Measurements from ENCODE around the gene GGACT.

The GGACT gene

DNA sequence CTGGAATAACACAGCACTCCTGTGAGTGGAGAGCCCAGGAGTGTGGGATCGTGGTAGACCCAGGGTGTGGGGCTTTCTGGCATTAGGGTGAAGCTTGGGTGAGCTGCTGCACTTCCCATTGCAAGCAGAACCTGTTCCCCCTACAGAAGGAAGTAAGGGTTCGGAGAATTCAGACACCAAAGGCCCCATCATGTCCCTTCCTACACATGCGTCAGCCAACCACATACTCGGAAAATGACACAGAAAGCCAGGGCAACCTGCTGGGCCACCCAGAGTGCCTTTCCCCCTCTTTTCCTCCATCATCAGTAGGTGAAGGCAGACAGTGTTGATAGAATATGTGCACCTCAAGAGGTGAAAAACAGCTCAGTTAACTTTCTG is 42.9 kb downstream of the GGACT start:
- FAIRE-seq = no peak

DNA sequence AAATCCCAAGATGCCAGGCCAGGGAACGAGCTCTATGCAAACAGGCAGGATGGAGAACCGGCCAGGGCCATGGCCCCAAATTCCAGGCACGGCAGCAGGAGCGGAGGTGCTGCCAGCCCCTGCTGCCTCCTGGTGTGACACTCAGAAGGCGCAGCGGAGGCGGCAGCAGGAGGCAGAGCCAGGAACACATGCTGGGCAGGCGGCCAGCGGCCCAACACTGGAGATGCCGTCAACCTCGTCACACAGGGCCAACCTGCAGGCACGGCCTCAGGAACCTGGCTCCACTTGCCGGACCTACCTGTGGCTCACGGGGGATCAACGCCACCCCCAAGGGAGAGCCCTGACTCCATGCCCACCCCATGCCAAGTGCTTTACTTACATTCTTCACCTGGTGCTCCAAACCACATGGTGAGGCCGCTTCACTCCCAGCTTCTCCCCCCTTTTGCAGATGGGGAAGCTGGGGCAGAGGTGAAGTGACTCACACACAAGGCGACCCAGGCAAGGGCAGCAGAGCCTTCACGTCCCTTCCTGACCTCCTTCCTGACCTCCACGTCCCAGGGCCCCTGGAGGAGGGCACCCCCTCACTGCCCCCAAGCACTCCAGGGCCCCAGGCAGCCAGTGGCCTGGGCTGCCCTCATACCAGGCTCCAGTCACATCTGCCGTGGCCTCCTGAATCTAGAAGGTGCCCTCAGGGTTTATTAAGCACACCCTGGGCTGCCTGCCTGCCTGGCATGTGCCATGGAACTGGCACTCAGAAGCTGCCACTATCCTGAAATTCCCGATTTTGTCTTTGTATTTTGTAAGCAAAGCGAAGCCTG is 43.5 kb downstream of the GGACT start:
- FAIRE-seq = no peak

DNA sequence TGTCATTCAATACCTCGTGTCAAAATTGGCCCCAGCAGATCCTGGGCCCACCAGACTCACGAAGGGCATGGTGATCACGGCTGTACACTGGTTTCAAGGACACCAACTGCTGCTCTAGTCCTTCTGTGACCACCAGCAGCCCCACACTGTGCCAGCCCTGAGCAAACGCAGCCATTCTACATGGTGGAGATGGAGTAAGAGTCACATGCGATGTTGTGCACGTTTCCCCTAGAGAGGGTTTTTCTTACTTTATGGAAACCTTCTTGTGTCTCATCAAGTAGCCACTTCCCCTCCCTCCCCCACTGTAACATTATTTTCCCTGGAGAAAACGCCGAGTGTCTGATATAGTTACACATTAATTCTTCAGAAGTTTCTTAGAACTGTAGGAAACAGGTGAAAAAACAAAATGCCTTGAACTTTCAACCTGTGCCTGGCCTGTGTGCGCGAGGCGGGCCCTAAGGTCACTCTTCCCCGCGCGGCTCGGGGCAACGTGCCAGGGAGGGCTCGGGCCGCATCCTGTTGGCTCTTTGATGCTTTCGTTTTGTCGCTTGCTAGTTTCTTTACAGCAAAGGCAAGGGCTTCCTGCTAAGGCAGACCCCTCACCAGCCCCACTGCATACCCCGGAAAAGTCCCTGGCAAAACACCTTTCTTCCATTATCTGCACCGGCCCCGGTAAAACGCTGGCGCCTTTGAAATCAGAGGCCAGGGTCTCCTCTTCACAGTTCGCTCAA is 44.6 kb downstream of the GGACT start:
- FAIRE-seq = no peak

DNA sequence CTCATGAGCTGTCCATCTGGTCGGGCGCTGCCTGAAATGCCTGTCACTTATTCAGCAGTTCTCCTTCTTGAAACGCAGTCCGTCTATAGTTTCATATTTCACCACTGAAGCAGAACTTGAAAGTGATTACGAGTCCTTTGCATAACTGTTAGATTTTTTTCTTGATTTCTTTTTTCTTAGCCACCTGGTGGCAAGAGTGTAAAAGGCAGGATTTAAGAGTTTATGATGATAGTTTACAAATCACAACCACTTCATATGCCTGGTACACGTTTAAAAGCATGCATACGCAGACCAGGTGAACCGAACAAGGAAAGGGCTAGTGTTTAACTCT is 45.8 kb downstream of the GGACT start:
- FAIRE-seq = peak; percentile 93

DNA sequence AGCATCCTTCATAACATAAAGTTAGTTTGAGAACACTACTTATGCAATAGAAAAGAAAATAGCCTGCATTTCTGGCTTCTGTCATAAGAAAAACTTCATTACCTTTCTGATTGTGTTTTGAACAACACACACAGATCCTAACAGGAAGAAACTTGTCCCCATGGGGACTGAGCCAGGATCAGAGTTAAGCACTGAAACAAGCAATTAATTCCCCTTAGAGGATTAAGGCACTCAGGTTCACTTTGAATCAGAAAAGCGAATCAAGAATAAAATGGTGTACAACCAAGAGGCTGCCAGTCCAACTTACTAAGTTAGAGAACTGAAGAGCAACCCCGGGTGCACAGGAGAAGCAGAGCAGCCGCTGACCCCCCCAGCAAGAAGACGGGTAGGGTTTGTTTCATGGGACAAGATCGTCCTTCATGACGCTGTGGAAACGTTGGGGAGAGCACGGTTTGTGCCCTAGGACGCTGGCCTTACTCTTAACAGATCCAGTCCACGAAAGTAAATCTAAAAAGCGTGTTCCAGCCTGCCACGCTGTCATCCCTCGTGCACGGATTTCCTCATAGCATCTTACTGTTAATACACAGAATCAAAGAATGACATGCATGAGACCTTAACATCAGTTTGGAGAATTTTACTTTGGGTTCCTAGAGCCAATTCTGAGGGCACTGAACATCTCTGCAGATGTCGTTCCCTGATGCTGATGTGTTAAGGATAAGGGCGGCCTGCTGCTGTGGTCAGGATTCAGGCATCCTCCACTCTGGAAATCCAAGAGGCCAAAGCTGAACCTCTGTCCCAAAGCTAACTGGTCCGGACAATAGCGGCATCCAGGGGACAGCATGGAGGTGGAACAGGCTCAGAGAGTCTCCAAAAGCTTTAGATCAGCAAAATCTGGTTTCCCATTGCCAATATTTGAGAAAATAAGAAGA is 46.4 kb downstream of the GGACT start:
- FAIRE-seq = no peak

DNA sequence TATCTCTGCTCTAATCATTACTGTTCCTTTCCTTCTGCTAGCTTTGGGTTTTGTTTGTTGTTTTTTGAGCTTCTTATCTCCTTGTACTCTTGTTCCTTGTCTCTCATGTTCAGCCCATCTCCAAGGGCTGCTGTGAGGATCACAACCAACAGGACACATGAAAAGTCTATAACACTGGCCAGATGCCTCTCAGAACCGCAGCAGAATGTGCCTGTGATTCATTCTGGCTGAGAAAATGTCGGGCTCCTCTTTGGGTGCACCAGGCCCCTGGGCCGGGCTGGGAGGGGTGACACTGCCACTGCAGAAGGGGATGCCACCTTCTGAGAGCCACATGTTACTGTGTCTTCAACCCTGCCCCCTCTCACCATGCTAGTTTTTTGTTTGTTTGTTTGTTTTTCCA is 48.0 kb downstream of the GGACT start:
- FAIRE-seq = no peak

DNA sequence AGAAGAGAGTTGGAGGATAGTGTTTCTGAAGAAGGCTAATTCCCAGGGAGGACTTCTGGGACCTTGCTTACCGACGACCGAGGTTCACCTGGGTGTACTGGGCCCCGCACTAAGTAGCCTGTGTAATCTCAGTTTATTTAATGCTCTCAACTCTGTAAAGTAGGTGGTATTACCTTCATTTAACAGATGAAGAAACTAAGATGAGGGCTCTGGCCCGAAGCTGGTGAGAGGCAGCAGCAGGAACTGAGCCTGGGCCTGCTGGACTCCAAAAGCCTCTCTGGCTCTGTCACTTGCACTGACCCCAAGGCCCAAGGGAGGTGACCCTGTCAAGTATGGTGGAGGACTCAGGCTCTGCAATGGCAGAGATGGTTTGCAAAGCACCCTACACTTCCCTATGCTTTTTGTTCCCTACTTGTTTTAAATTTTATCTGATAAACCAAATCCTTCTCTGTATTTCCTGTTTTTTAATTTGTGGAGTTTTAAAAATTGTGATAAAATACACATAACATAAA is 50.6 kb downstream of the GGACT start:
- FAIRE-seq = no peak

DNA sequence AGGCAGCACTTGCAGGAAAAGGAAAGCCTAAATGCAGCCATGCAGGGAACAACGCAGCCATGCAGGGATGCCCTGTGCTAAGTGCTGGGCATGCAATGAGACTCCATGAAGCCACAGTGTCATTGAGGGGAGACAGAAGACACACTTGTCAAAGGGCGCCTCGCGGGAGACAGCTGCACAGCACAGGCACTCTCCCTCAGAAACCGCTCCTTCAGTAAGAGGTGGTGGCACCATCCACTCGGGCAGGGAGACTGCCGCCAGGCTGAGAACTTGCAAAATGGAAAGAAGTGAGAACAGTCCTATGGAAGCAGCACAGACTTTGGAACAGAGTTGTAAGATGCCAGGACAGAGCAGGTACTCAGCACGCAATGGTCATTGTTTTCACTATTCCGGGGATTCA is 51.1 kb downstream of the GGACT start:
- FAIRE-seq = no peak

DNA sequence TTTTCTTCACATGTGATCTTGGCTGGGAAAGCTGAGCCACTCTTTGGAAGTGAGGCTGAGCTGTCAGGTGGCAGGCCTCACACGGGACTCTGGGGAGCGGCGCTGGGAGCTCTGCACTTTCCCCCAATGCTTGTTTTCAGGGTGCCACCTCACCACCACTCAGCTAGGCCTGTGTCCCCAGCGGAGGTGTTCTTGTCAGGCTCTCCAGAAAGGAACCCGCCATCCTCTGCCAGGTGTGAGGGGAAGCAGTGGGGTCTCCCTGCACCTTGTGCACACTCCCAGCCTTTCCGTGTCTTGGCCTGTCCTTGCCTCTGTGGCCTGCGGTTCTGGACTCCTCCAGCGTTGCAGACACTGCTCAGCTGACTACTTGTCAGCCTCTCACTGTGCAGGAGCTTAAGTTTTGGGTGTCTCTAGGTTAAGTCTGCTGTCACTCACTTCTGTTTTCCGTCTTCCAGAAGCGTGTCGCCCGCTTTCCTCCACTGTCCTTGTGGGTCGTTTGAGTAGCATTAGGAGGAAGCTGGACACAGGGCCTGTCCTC is 51.9 kb downstream of the GGACT start:
- FAIRE-seq = no peak

DNA sequence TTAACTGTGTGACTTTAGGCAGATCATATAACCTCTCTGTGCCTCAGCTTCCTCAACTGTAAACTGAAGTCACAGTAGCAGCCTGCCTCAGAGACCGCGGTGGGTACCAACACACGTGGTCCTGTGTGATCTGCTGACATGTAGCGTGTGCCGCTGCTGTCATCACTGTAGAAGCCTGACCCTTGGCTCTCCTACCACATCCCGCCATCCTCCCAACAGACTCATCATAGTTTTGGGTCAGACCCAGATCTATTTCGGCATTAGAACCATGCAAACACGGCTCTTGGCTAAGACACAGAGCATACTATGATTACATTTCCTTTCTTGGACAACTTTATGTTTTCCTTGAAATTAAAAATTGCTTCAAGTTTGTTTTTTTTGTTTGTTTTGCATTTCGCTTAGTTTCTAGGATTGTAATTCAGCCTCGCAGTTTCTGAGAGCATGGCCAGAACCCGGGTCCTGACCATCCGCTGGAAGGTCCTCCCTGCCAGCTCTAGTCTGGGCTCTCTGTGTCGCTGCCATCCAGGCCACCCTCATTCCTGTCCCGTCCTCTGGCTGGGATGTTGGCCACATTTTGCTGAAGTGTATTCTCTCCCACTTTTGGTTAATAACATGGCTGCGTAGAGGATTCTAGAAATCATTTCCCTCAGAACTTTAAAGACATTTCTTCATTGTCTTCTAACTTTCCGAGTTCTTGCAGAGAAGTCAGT is 53.0 kb downstream of the GGACT start:
- no peak for FAIRE-seq

DNA sequence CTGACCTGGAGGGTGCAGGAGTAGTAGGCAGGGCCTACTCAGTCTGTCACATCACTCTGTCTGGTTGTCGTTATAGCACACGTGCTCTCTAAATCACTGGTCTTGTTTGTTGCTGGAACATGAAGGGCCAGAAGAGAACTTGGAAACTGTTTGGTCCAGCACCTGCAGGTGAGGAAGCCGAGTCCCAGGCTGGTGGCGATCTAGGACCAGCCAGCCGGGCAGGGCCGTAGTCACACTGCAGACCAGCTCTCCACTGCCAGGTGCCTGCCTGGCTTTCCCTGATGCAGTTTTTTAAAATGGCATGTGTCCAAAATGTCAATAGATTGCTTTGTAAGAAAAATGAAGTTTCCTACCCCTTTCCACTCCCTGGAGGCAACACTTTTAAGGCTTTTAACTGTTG is 53.7 kb downstream of the GGACT start:
- no peak for FAIRE-seq

DNA sequence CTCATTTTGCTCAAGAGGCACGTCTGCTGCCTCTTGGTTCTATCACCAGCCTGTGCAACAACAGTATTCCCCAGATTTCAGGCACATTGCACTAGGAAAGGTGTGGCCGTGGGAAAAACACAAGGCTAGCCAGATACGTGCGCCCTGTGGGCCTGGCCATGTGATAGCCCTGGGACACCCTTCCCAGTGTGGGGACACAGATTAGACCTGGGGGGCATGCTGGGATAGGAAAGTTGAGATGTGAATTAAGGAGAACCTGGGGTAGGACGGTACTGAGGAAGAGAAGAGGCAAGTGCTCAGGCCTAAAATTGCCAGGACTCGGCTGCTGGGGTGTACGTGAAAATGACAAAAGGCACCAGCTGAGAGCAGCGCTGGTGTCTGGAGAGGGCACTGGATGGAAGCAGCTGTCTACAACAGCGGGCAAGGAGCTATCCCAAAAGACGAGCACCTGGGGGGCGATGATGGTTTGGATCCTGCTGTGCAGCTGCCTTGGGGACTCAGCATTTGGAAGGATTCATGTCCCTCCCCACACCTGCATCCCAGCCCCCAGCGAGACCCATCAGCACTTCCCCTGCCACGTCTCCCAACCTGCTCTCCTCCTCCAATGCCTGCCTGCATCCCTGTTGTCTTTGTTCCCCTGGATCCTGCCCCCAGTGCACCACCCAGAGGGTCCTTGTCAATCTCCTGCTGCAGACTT is 54.3 kb downstream of the GGACT start:
- FAIRE-seq = no peak

DNA sequence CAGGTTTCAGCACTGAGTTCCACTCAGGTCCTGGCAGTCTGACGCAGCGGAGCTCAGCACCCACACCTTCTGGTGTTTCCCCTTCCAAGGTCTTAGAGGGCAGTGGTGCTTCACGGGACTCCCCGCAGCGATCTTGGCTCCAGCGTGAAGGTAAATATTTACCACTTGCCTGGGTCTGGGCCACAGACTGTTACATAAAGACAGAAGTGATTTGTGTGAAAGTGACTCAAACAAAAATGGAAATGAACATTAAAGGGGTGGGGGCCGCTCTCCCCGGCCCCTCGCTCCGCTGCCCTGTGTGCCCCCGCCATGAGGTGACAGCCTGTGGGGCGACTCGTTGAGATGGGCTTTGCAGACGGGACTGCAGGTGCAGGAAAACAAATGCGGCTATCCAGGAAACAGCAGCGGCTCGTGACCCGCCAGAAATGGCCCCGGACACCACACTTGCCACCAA is 55.0 kb downstream of the GGACT start:
- FAIRE-seq = no peak

DNA sequence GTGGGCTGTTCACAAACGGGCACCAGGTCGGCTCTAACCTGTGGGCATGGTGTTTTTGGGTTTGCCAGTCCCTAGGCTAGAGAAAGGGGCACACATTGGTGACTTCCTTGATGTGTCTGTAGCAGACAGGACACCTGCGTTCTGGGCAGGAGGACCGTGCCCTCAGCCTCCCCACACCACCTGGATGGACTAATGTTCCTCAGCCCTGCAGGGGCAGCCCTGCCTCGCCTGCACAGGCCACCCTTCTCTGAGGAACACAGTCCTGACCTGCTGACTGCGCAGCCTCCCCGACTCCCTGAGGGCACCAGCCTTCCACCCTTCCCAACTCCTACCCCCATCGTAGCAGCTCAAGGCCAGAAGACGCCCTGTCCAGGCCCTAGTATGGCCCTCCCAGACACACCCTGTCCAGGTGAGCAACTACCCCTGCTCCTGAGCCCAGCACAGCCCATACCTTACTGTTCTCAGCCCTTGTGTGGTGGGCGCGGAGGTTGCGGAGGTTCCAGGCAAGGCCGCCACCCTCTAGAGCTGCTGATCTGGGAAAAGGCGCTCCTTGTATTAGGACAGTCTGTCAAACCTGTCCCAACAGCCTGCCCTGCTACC is 55.7 kb downstream of the GGACT start:
- FAIRE-seq = no peak

DNA sequence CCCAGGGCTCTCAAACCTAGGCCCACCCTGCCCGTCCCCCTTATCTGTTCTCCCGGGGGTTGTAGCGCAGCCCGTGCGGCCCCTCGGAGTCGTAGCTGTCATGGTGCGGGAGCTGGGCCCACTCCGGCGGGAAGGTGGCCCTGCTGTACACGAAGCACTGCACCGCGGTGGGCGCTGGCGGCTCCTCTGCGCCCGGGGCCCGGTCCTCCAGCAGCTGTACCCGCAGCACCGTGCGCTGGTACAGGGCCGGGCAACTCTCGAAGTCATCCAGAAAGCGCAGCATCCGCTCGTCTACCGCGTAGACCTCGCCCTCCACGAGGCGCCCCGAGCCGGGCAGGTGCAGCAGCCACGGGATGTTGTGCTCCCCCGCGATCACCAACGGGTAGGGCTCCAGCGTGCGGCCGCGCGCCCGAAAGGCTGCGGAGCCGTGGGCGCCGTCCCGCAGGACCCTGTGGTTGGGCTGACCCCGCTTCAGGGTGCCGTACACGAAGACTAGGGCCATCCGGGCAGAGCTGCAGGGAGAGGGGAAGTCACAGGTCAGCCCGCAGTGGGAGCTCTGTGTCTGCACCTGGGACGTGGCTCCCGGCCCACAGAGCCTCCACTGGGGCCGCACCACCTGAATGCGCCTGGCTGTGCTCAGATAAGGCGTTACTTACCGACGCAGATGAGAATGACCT is 56.4 kb downstream of the GGACT start:
- no peak for FAIRE-seq

DNA sequence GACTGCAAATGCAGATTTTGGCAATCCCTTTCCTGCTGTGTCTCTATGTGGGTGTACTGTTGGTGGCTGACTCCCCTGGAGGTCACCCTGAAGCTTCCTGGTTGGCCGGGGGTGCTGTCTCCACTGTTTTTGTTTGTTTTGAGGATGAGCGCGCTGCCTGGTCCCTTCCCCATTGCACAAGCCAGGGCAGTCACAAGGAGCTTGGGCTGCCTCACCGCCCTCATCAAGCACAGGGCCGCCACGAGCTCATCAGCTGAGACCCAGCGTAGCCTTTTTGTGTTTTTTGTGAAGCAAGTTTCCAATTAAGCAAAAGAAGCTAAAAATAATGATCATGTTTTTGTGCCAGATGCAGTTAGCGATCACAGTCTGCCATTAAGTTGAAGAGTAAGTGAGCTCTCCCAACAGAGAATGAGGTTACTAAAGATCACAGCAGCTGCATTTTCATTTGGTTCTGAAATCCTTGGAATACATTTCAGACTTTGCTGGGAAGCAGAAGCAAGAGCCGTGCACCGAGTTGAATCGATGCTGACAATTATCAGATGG is 57.8 kb downstream of the GGACT start:
- no peak for FAIRE-seq

DNA sequence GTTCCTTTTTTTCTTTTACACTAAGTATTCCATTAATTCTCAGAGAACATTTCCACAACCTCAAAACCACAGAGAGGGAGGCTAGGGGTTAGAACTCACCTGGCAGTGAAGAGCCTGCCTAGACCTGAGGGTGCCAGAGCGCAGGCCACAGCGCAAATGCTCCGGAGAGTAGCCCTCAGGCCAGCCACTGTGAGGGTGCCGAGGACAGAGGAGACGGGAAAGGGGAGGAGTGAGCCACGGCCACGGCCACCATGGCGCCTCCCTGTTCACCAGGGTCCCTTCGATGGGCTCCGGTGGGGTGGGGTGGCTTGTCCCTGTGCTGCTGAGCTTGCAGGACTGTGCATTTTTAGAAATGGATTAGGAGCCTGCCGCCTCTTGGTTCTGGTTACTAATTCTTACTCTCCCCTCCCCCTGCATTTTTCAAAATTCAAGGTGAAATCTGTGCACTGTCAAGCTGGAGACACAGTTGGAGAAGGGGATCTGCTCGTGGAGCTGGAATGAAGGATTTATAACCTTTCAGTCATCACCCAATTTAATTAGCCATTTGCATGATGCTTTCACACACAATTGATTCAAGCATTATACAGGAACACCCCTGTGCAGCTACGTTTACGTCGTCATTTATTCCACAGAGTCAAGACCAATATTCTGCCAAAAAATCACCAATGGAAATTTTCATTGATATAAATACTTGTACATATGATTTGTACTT is 58.8 kb downstream of the GGACT start:
- FAIRE-seq = no peak

DNA sequence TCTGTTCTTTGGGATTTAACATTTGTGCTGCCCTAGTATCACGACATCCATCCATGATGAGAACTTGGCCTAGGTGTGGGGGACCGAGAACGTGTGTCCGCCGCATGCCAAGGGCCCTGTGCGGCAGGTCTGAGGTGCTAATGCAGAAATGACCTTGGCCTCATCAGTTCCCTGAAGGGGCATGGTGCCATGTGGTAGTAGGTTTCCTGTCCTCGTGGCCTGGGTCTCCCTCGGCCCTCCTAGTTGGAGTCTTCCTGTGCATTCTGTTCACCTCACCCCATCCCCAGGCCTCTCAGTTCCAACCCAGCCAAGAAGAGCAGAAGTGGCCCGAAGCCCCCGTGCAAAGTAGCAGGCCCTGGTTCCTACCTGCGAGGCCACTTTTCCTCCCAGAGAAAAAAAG is 59.8 kb downstream of the GGACT start:
- no peak for FAIRE-seq

DNA sequence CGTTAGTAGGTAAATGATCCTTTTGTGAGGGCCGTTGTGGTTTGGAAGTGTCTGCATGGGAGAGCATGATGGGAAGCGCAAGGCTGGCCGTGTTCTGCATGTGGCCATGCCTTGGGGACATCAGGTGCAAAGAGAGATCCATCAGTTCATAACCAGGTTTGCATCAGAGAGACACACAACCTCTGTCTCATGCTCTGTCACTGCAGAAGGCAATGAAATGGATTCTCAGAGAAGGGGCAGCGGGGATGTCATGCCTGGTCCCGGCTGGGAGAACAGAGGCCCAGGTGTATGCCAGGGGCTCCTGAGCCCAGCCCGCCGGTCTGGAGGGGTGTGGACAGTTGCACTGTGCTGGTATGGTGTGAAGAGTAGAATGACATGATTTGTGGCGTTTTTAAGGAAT is 60.2 kb downstream of the GGACT start:
- no peak for FAIRE-seq

DNA sequence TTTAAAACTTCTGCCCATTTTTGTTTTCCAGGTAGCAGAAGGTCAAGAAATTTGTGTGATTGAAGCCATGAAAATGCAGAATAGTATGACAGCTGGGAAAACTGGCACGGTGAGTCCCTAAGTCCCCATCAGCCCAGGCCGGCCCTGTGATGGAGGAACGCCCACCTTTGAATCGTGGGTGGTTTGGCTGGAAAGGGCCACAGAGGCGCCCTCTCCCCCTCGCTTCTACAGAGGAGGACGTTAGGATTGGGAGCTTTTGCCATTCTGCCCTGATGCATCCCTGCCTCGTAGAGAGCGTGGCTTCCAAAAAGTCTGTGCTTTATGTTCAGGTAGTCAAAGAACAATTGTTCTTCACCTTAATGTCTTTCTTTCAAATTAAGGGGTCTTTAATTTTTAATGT is 60.9 kb downstream of the GGACT start:
- FAIRE-seq = no peak
